ENCODE data around the gene SYVN1. TPM values are rescaled to one million over a fixed set of nuclear protein-coding genes. Genes with fewer than 3 reads are reported as not detected.
"Not testable (repeated sequence)": the region's sequence is repeated elsewhere in the genome, so short reads cannot be mapped to it uniquely, and the experiment has no call there.

SYVN1 gene
- total RNA-seq, 2 donors from 2014 or later = 64.3 to 66.0 TPM

DNA sequence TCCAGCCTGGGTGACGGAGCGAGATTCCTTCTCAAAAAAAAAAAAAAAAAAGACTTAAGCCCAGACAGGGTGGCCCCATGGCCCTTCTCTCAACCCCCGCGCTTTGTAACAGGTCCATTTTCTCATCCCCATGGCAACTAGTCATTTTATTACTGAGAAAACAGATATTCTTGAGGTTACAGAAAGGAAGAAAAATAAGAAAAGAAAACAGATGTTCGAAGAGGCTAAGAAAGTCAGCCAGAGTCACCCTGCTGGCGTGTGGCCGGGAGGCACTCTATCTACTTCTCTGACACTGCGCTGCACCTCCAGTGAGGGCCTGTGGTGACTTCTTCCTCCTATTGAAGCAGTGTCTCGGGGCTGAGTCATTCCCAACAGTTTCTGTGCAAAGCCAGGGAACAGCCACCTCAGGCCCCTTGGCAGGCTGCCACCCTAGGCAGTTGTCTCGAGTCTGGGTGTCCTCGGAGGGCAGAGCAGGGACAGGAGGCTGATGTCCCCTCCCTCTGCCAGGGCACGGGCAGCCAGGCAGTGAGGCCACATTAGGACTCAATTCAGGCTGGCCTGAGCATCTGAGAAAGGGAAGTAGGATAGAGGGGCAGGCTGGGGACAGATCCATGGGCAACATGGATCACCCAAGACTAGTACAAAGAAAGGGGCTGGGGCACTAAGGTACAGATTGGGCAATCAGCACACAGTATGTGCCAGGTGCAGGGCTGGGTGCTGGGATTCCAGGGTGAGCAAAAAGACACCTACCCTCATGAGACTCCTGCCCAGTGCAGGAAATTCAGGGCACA, 16.4 kb upstream of the SYVN1 start:
- H3K9ac ChIP-seq (ENCODE audit: low read depth in 2 of 2, low read length in 2 of 2) = peak overlapping the region in 1 of 2 donors; percentile 3
- no peaks in the 10 kb centered on the region for H3K27me3 ChIP-seq
- TF ChIP-seq, protein P1, sequence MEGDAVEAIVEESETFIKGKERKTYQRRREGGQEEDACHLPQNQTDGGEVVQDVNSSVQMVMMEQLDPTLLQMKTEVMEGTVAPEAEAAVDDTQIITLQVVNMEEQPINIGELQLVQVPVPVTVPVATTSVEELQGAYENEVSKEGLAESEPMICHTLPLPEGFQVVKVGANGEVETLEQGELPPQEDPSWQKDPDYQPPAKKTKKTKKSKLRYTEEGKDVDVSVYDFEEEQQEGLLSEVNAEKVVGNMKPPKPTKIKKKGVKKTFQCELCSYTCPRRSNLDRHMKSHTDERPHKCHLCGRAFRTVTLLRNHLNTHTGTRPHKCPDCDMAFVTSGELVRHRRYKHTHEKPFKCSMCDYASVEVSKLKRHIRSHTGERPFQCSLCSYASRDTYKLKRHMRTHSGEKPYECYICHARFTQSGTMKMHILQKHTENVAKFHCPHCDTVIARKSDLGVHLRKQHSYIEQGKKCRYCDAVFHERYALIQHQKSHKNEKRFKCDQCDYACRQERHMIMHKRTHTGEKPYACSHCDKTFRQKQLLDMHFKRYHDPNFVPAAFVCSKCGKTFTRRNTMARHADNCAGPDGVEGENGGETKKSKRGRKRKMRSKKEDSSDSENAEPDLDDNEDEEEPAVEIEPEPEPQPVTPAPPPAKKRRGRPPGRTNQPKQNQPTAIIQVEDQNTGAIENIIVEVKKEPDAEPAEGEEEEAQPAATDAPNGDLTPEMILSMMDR (IDR thresholded peaks at IDR 0.05) = no peak
- peak; percentile 91 for DNase-seq
- H3K36me3 ChIP-seq = no peaks in the 10 kb centered on the region
- H3K9me3 ChIP-seq = no peaks in the 10 kb centered on the region
- no peaks in the 10 kb centered on the region for H3K4me1 ChIP-seq
- no peak overlapping the region for H3K4me3 ChIP-seq
- intact Hi-C loops (cut with DNase I) = no loop called here
- peak overlapping the region; percentile 29 for H3K27ac ChIP-seq

DNA sequence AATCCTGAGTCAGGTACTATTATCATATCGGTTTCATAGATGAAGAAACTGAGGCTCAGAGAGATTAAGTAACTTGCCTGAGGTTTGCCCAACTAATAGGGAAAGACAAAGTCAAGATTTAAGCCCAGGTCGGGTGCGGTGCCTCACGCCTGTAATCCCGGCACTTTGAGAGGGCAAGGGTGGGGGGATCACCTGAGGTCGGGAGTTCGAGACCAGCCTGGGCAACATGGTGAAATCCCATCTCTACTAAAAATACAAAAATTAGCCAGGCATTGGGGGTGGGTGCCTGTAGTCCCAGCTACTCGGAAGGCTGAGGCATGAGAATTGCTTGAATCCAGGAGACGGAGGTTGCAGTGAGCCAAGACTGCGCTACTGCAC, 15.8 kb upstream of the SYVN1 start:
- H3K4me3 ChIP-seq; H3K4me1 ChIP-seq; H3K9me3 ChIP-seq; H3K27ac ChIP-seq; DNase-seq; H3K36me3 ChIP-seq; H3K27me3 ChIP-seq; intact Hi-C loops (cut with DNase I): not testable (repeated sequence)
- H3K9ac ChIP-seq (ENCODE audit: low read depth in 2 of 2, low read length in 2 of 2) = peak overlapping the region in 1 of 2 donors; percentile 3

DNA sequence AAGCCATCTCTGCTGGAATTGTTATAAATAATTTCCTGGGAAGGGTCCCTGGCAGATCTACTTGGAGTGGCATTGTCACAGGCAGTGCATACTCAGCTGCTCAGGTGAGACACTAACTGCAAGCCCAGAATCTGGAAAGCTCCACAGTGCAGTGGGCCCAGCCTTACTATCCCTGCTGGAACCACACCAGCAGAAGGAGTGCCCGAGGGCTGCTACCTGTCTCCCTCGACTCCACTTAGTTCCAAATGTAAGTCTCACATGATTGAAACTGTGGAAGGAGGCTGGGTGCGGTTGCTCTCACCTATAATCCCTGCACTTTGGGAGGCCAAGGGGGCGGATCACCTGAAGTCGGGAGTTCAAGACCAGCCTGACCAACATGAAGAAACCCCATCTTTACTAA, 14.3 kb upstream of the SYVN1 start:
- TF ChIP-seq, protein P1 (IDR thresholded peaks at IDR 0.05) = no peak
- no peak overlapping the region for H3K4me3 ChIP-seq
- H3K27ac ChIP-seq = no peak overlapping the region
- H3K9me3 ChIP-seq = no peaks in the 10 kb centered on the region
- no peak for DNase-seq
- no peaks in the 10 kb centered on the region for H3K4me1 ChIP-seq
- no peaks in the 10 kb centered on the region for H3K36me3 ChIP-seq
- no peaks in the 10 kb centered on the region for H3K27me3 ChIP-seq
- H3K9ac ChIP-seq (ENCODE audit: low read depth in 2 of 2, low read length in 2 of 2) = no peak overlapping the region
- intact Hi-C loops (cut with DNase I) = no loop called here

DNA sequence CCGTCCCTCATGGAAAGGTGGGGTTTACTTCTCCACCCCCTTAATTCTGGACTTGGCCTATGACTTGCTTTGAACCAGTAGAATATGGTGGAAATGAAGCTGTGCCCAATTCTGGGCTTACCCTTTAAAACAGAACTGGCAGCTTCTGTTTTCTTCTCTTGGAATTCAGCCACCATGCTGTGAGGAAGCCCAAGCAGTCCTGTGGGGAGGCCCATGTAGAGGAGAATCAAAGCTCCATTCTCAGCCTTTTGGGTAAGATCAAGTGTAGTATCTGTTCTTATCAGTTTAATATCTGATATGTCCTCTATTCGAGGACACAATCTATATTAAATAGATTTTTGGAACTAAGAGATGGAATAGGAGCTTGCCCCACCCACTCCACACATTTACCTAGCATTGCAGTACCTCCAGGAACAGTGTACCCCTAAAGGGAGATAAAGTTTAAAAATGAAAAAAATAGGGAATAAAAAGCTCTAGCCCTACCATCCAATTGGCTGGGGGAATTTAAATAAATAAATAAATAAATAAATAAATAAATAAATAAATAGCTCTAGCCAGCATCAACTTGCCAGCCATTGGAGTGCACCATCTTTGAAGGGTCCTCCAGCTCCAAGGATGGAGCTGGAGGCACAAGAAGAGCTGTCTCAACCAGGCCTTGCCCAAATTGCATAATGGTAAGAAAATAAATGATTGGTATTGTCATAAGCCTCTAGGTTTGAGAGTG, 13.2 kb upstream of the SYVN1 start:
- Histone ChIP-seq H3K36me3 (no peaks in the 10 kb centered on the region), H3K4me3 (no peak overlapping the region), H3K9me3 (no peaks in the 10 kb centered on the region), H3K9ac (ENCODE audit: low read depth in 2 of 2, low read length in 2 of 2) (no peak overlapping the region), H3K27ac (no peak overlapping the region), H3K4me1 (no peaks in the 10 kb centered on the region), H3K27me3 (no peaks in the 10 kb centered on the region)
- TF ChIP-seq, protein P1 (IDR thresholded peaks at IDR 0.05) = no peak
- intact Hi-C loops (cut with DNase I) = no loop called here
- DNase-seq = no peak

DNA sequence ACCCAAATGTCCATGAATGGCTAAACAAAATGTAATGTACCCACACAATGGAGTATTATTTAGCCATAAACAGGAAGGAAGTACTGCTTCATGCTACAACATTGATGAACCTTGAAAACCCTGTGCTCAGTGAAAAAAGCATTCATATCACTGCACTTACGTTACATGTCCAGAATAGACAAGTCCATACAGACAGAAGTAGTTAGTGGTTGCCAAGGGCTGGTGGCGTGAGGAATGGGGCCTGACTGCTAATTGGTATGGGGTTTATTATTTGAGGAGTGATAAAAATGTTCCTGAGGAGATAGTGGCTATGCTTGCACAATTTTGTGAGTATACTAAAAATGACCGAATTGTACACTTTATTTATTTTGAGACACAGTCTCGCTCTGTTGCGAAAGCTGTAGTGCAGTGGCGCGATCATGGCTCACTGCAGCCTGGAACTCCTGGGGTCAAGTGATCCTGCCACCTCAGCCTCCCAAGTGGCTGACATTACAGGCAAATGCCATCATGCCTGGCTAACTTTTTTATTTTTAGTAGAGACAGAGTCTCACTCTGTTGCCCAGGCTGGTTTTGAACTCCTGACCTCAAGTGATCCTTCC, 7.7 kb upstream of the SYVN1 start:
- DNase-seq = no peak
- TF ChIP-seq, protein P1 (IDR thresholded peaks at IDR 0.05) = no peak
- Histone ChIP-seq H3K27me3 (no peaks in the 10 kb centered on the region), H3K4me1 (no peaks in the 10 kb centered on the region), H3K36me3 (no peaks in the 10 kb centered on the region), H3K27ac (no peak overlapping the region), H3K4me3 (no peak overlapping the region), H3K9ac (ENCODE audit: low read depth in 2 of 2, low read length in 2 of 2) (no peak overlapping the region), H3K9me3 (no peaks in the 10 kb centered on the region)
- intact Hi-C loops (cut with DNase I) = no loop called here
